ENCODE results near the gene IL25. TPM values are rescaled to one million over a fixed set of nuclear protein-coding genes. Genes with fewer than 3 reads are reported as not detected.
"Not testable (repeated sequence)": the region's sequence is repeated elsewhere in the genome, so short reads cannot be mapped to it uniquely, and the experiment has no call there.

The IL25 gene
- total RNA-seq, 4 donors from 2014 or later: not detected

DNA sequence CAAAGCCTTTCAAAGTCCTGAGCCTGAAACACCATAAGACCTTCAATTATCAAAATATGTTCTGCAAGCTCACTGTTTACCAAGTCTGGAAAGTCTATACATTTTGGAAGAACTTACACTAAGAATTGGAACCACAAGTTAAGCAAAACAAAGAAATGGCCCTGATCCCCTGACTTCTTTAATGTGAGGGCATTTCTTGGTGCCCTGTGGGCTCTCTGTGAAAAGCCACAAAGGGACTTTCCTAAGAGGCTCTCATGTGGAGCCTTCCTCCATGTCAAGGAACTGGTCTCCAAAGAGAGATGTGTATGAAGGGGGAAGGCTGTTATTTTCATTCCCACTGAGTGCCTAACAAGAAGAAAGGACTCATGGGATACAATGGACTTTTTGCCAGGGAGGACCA, 49.0 kb downstream of the IL25 start:
- no peaks in the 10 kb centered on the region for H3K27me3 ChIP-seq
- no peak for DNase-seq
- H3K4me1 ChIP-seq: no peaks in the 10 kb centered on the region
- no peak overlapping the region for H3K4me3 ChIP-seq
- intact Hi-C loops (cut with DNase I; ENCODE audit: low total_unique reads) (no loop called here), in situ Hi-C loops (cut with MboI; ENCODE audit: low pct_ligation_motif_present in 1 of 4, low pct_unique_long_range_greater_than_20kb in 1 of 4, low sequenced_read_pairs in 3 of 4) (no loop called here)
- H3K27ac ChIP-seq: no peak overlapping the region
- no peaks in the 10 kb centered on the region for H3K9me3 ChIP-seq
- TF ChIP-seq, protein P1, sequence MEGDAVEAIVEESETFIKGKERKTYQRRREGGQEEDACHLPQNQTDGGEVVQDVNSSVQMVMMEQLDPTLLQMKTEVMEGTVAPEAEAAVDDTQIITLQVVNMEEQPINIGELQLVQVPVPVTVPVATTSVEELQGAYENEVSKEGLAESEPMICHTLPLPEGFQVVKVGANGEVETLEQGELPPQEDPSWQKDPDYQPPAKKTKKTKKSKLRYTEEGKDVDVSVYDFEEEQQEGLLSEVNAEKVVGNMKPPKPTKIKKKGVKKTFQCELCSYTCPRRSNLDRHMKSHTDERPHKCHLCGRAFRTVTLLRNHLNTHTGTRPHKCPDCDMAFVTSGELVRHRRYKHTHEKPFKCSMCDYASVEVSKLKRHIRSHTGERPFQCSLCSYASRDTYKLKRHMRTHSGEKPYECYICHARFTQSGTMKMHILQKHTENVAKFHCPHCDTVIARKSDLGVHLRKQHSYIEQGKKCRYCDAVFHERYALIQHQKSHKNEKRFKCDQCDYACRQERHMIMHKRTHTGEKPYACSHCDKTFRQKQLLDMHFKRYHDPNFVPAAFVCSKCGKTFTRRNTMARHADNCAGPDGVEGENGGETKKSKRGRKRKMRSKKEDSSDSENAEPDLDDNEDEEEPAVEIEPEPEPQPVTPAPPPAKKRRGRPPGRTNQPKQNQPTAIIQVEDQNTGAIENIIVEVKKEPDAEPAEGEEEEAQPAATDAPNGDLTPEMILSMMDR (IDR thresholded peaks at IDR 0.05): no peak
- TF ChIP-seq POLR2A (IDR thresholded peaks at IDR 0.05): no peak
- no peaks in the 10 kb centered on the region for H3K36me3 ChIP-seq

DNA sequence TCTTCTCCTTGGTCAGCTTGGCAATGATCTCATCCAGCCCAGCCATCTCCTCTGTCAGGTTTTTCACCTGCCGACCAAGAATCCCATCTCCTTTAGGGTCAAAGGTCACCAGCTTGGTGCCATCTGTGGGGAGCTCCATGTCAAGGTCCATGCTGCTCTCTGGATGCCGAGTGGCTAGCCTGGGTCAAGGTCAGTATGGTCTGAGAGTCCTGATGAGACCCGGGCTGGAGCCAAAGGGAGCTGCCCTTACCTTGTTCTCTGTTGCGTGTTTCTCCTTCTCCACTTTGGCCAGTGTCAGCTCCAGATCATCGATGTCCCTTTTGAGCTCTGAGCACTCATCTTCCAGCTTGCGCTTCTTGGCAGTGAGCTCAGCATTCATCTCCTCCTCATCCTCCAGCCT, 51.0 kb downstream of the IL25 start:
- H3K36me3 ChIP-seq: no peaks in the 10 kb centered on the region
- DNase-seq: no peak
- no peaks in the 10 kb centered on the region for H3K4me1 ChIP-seq
- in situ Hi-C loops (cut with MboI; ENCODE audit: low pct_ligation_motif_present in 1 of 4, low pct_unique_long_range_greater_than_20kb in 1 of 4, low sequenced_read_pairs in 3 of 4): no loop called here
- H3K27me3 ChIP-seq: no peaks in the 10 kb centered on the region
- H3K9me3 ChIP-seq: no peaks in the 10 kb centered on the region
- H3K4me3 ChIP-seq: no peak overlapping the region
- no peak for TF ChIP-seq EP300 (IDR thresholded peaks at IDR 0.05; ENCODE audit: low read depth)
- TF ChIP-seq, protein P1 (IDR thresholded peaks at IDR 0.05): no peak
- TF ChIP-seq POLR2AphosphoS5 (IDR thresholded peaks at IDR 0.05): no peak
- no peak for TF ChIP-seq POLR2A (IDR thresholded peaks at IDR 0.05)
- 84 to 100% methylated on average over 3 to 6 of the region's 6 CpGs for WGBS, 2 donors (ENCODE audit: low coverage in 1 of 2)
- intact Hi-C loops (cut with DNase I; ENCODE audit: low total_unique reads): no loop called here
- no peak overlapping the region for H3K27ac ChIP-seq

DNA sequence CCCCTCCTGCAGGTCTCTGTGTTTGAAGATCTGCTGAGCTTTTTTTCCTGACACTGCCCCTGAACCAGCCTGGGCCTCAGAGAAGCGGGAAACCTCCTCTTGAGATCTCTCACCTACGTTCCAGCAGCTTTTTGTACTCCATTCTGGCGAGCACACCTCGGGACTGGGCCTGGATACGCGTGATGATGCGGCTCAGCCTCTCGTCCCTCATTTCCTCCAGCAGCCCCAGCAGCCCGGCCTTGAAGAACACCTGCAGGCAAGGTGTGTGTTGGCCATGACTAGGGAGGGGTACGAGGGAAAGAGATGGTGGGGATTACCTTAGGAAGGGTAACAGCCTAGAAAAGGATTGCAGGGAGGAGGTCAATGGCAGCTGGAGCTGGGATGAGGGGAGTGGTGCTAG, 52.6 kb downstream of the IL25 start:
- 84% methylated on average over 10 of the region's 10 CpGs; no CpG with 5 or more reads in 1 of the 2 donors for WGBS, 2 donors (ENCODE audit: low coverage in 1 of 2)
- no peak for DNase-seq
- Histone ChIP-seq H3K27me3 (no peaks in the 10 kb centered on the region), H3K36me3 (no peaks in the 10 kb centered on the region), H3K9me3 (no peaks in the 10 kb centered on the region), H3K4me1 (no peaks in the 10 kb centered on the region), H3K27ac (no peak overlapping the region), H3K4me3 (no peak overlapping the region)
- intact Hi-C loops (cut with DNase I; ENCODE audit: low total_unique reads): no loop called here
- in situ Hi-C loops (cut with MboI; ENCODE audit: low pct_ligation_motif_present in 1 of 4, low pct_unique_long_range_greater_than_20kb in 1 of 4, low sequenced_read_pairs in 3 of 4): no loop called here
- no peak for TF ChIP-seq EP300 (IDR thresholded peaks at IDR 0.05; ENCODE audit: low read depth)
- TF ChIP-seq POLR2AphosphoS5 (IDR thresholded peaks at IDR 0.05): no peak
- no peak for TF ChIP-seq POLR2A (IDR thresholded peaks at IDR 0.05)
- TF ChIP-seq, protein P1 (IDR thresholded peaks at IDR 0.05): no peak

DNA sequence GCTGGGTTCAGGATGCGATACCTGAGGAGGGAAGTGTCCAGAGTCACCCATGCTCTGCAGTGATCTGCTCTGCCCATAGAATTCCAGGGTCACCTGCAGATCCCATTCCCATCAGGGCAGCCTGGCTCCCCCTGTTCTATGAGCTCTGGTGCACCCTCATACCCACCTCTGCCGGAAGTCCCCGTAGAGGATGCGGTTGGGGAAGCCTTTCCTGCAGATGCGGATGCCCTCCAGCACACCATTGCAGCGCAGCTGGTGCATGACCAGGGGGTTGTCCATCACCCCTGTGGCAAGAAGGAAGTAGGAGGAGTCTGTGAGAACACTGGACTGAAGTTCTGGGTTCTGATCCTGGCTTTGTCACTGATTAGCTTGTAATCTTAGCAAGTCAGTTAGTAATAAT, 53.2 kb downstream of the IL25 start:
- H3K4me1 ChIP-seq; intact Hi-C loops (cut with DNase I; ENCODE audit: low total_unique reads); H3K9me3 ChIP-seq; H3K4me3 ChIP-seq; in situ Hi-C loops (cut with MboI; ENCODE audit: low pct_ligation_motif_present in 1 of 4, low pct_unique_long_range_greater_than_20kb in 1 of 4, low sequenced_read_pairs in 3 of 4); DNase-seq; H3K27me3 ChIP-seq; H3K36me3 ChIP-seq; H3K27ac ChIP-seq: not testable (repeated sequence)
- 75 to 100% methylated on average over 1 to 6 of the region's 6 CpGs for WGBS, 2 donors (ENCODE audit: low coverage in 1 of 2)

Small RNA genes lying within 50 kb of the gene (small RNA-seq; reads per million reads assigned to genes)
- gene MIR208A (0 reads per million in 4 donors), gene MIR208B (0 to 0.18 (median 0) reads per million in 4 donors)

Other genes with a start within 250 kb of the IL25 start
- gene SLC7A8, start 189.1 kb upstream of the IL25 start, total RNA-seq: 10 to 100 TPM in 3 of 4 donors, 1 to 10 TPM in 1; 5.2 to 29.1 (median 14.2) TPM
- gene RNF212B, start 134.9 kb upstream of the IL25 start, total RNA-seq: not detected
- gene HOMEZ, start 86.7 kb upstream of the IL25 start, total RNA-seq: 10 to 100 TPM in 2 of 4 donors, 1 to 10 TPM in 2; 1.9 to 12.9 (median 8.6) TPM
- 10 to 100 TPM in 3 of 4 donors, 1 to 10 TPM in 1; 9.1 to 13.9 (median 11.0) TPM for gene PPP1R3E, start 70.0 kb upstream of the IL25 start, total RNA-seq
- 10 to 100 TPM; 23.9 to 49.0 (median 43.0) TPM for gene BCL2L2, start 66.0 kb upstream of the IL25 start, total RNA-seq
- 100 to 1,000 TPM in 1 of 4 donors, 10 to 100 TPM in 3; 50.0 to 149 (median 63.7) TPM for gene PABPN1, start 51.4 kb upstream of the IL25 start, total RNA-seq
- 10 to 100 TPM in 1 of 4 donors, 1 to 10 TPM in 3; 4.0 to 14.2 (median 8.5) TPM for gene SLC22A17, start 19.9 kb upstream of the IL25 start, total RNA-seq
- 10 to 100 TPM in 1 of 4 donors, 1 to 10 TPM in 2, under 1 TPM in 1; 0.60 to 10.5 (median 3.3) TPM for gene EFS, start 7.6 kb upstream of the IL25 start, total RNA-seq
- gene CMTM5, start 4.2 kb downstream of the IL25 start, total RNA-seq: 1 to 10 TPM in 1 of 4 donors, under 1 TPM in 1, not detected in 2; 0.64 to 1.1 TPM
- 1 to 10 TPM in 1 of 4 donors, under 1 TPM in 1, not detected in 2; 0.16 to 1.5 TPM for gene MYH6, start 35.5 kb downstream of the IL25 start, total RNA-seq
- 1 to 10 TPM in 1 of 4 donors, under 1 TPM in 1, not detected in 2; 0.64 to 2.9 TPM for gene MYH7, start 62.9 kb downstream of the IL25 start, total RNA-seq
- 10 to 100 TPM in 3 of 4 donors, 1 to 10 TPM in 1; 8.8 to 31.5 (median 20.8) TPM for gene NGDN, start 96.9 kb downstream of the IL25 start, total RNA-seq
- 1 to 10 TPM in 1 of 4 donors, under 1 TPM in 3; 0.20 to 1.1 (median 0.68) TPM for gene ZFHX2, start 179.0 kb downstream of the IL25 start, total RNA-seq
- gene THTPA, start 183.5 kb downstream of the IL25 start, total RNA-seq: 10 to 100 TPM in 3 of 4 donors, 1 to 10 TPM in 1; 6.8 to 34.0 (median 26.0) TPM
- 100 to 1,000 TPM; 163 to 508 (median 237) TPM for gene AP1G2, start 195.0 kb downstream of the IL25 start, total RNA-seq
- gene JPH4, start 206.0 kb downstream of the IL25 start, total RNA-seq: under 1 TPM in 2 of 4 donors, not detected in 2; 0.27 to 0.48 TPM